Retinal pigment epithelial cell (primary cell): ENCODE data around the gene TMEM119.

ENCODE experiments used
- DNase-seq: peaks from one replicate; pipeline ENCODE4 v3.0.0-alpha.2; 2010; ENCODE audit warnings: low read depth
- H3K4me3 ChIP-seq: 2 replicates; pipeline ENCODE4 v1.5.1; 2011; ENCODE audit warnings: mild to moderate bottlenecking, low read length, control low read depth, moderate library complexity
- TF ChIP-seq, protein P1 (sequence below): conservative IDR thresholded peaks from 2 replicates; pipeline ENCODE4 v1.5.1; 2011; ENCODE audit warnings: low read depth, low read length, control low read depth, inconsistent platforms

Gene TMEM119

DNA sequence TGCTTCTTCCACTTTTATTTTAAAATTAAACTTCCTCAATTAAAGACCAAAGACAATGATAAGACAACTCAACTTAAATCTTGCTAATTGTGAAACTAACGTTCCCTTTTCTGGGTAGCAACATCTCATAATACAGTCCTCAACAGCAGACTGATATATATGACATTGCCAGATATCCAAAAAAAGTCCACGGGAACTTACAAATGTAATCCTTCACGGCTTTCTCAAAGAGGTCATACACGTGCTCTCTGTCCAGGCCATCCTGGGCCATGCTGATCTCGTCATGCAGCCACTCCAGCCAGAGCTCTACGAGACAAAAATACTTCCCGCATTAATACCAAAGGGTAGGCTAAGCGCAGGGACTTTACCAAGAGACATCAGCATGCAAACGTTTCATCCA, 50.2 kb downstream of the TMEM119 start:
- H3K4me3 ChIP-seq, result no peak overlapping the region
- TF ChIP-seq, protein P1, sequence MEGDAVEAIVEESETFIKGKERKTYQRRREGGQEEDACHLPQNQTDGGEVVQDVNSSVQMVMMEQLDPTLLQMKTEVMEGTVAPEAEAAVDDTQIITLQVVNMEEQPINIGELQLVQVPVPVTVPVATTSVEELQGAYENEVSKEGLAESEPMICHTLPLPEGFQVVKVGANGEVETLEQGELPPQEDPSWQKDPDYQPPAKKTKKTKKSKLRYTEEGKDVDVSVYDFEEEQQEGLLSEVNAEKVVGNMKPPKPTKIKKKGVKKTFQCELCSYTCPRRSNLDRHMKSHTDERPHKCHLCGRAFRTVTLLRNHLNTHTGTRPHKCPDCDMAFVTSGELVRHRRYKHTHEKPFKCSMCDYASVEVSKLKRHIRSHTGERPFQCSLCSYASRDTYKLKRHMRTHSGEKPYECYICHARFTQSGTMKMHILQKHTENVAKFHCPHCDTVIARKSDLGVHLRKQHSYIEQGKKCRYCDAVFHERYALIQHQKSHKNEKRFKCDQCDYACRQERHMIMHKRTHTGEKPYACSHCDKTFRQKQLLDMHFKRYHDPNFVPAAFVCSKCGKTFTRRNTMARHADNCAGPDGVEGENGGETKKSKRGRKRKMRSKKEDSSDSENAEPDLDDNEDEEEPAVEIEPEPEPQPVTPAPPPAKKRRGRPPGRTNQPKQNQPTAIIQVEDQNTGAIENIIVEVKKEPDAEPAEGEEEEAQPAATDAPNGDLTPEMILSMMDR, result no peak
- no peak for DNase-seq

DNA sequence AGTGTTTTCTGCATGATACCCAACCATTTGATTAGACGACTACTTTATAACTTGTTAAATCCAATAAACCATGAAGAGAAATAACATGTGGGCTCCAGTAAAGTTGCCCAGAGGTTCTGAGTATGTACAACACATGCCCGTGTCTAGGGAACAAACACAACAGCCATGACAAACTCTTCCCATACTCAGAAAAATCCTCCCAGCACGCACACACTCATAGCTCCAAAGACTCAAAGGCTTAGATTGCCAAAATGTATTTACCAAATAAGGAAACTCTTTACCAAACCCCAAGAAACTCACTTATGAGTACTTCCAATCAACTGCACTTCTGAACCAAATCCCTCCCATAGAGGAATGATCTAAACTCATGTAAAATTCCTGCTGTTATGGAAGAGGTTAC, 54.2 kb downstream of the TMEM119 start:
- no peak for DNase-seq
- no peak overlapping the region for H3K4me3 ChIP-seq
- TF ChIP-seq, protein P1, result no peak

DNA sequence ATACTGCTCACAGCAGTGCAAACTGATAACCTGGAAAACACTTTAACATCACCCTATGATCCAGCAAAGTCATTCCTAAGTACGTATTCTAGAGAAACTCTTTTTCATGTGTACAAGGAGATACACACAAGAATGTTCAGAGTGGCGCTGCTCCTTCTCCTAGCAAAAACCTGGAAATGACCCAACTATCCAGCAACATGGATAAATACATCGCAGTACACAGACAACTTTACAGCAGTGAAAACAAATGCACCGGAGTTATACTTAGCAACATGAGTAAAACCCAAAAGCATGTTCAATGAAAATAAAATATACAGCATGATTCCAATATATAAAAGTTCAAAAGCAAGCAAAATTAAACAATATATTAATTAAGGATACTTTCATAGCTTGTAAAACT, 55.6 kb downstream of the TMEM119 start:
- H3K4me3 ChIP-seq, result no peak overlapping the region
- TF ChIP-seq, protein P1, result no peak
- DNase-seq, result no peak
